IMR-90 (cell line): ENCODE data around the gene AQP9. TPM values are rescaled to one million over a fixed set of nuclear protein-coding genes. Genes with fewer than 3 reads are reported as not detected.

Source experiments
- ATAC-seq: fragments of 200-7000 bp; cut with Tn5 transposase; 2 replicates; pipeline ENCODE4 v1.9.1; 2020; ENCODE audit warnings: low read depth, mild to moderate bottlenecking, moderate library complexity
- BruUV-seq: library from RNA; stranded (reverse); fragments of 400-500 nt; replicated peaks from 2 replicates; lab custom pipeline; 2021; lab: Mats Ljungman, UMichigan
- CTCF ChIA-PET: fragments of 300-600 bp; formaldehyde crosslinking; extraction: SDS; loops from one replicate; lab custom pipeline; 2021; ENCODE audit warnings: antibody characterized with exemption; lab: Yijun Ruan, JAX
- POLR2A ChIA-PET: fragments of 300-600 bp; sonication (Branson Sonifier 250); formaldehyde crosslinking; loops from one replicate; lab custom pipeline; 2022; ENCODE audit warnings: antibody characterized with exemption; ENCODE audit not compliant: unreplicated experiment; lab: Charles Lee
- DNase-seq: peaks from one replicate; pipeline ENCODE4 v3.0.0; 2013
- H2AFZ ChIP-seq: replicated peaks from 2 replicates; pipeline ENCODE3; 2013; ENCODE audit warnings: low read length, mild to moderate bottlenecking; ENCODE audit not compliant: poor library complexity
- H2AK5ac ChIP-seq: 2 replicates; pipeline ENCODE4 v1.6.1; 2013; ENCODE audit warnings: low read depth, low read length, inconsistent platforms
- H2AK9ac ChIP-seq: replicated peaks from 2 replicates; pipeline ENCODE3; 2013; ENCODE audit warnings: mild to moderate bottlenecking, low read depth, low read length, moderate library complexity; ENCODE audit not compliant: poor library complexity
- H2BK120ac ChIP-seq: 2 replicates; pipeline ENCODE4 v1.6.1; 2013; ENCODE audit warnings: low read depth, low read length, inconsistent platforms
- H2BK15ac ChIP-seq: 3 replicates; pipeline ENCODE4 v1.6.1; 2013; ENCODE audit warnings: low read depth, low read length, inconsistent platforms
- H2BK20ac ChIP-seq: 2 replicates; pipeline ENCODE4 v1.6.1; 2013; ENCODE audit warnings: low read depth, mild to moderate bottlenecking, inconsistent platforms, low read length, moderate library complexity
- H2BK5ac ChIP-seq: 2 replicates; pipeline ENCODE4 v1.6.1; 2013; ENCODE audit warnings: mild to moderate bottlenecking, low read depth, low read length, inconsistent platforms; ENCODE audit not compliant: poor library complexity, severe bottlenecking
- H3K14ac ChIP-seq: replicated peaks from 2 replicates; pipeline ENCODE4 v1.6.1; 2013; ENCODE audit warnings: low read depth, low read length, inconsistent platforms
- H3K18ac ChIP-seq: 2 replicates; pipeline ENCODE4 v1.6.1; 2013; ENCODE audit warnings: low read depth, low read length, control low read depth
- H3K23ac ChIP-seq: 2 replicates; pipeline ENCODE4 v1.6.1; 2013; ENCODE audit warnings: low read depth, low read length, inconsistent platforms
- H3K27ac ChIP-seq: 2 replicates; pipeline ENCODE4 v1.5.1; 2013; ENCODE audit warnings: mild to moderate bottlenecking, control low read depth, low read length; ENCODE audit not compliant: insufficient read depth
- H3K27me3 ChIP-seq: 2 replicates; pipeline ENCODE4 v1.6.1; 2013; ENCODE audit warnings: low read length; ENCODE audit not compliant: control insufficient read depth, insufficient read depth
- H3K36me3 ChIP-seq: 2 replicates; pipeline ENCODE4 v1.6.1; 2013; ENCODE audit warnings: low read length, mixed read lengths; ENCODE audit not compliant: control insufficient read depth, insufficient read depth
- H3K4ac ChIP-seq: 2 replicates; pipeline ENCODE4 v1.6.1; 2013; ENCODE audit warnings: low read depth, low read length, inconsistent platforms
- H3K4me1 ChIP-seq: 2 replicates; pipeline ENCODE4 v1.6.1; 2013; ENCODE audit warnings: low read length, mixed read lengths; ENCODE audit not compliant: control insufficient read depth, insufficient read depth
- H3K4me2 ChIP-seq: 2 replicates; pipeline ENCODE4 v1.6.1; 2013; ENCODE audit warnings: low read depth, mild to moderate bottlenecking, control low read depth, low read length, moderate library complexity
- H3K4me3 ChIP-seq: 2 replicates; pipeline ENCODE4 v1.5.1; 2013; ENCODE audit warnings: low read depth, mild to moderate bottlenecking, control low read depth, low read length, moderate library complexity; ENCODE audit not compliant: insufficient read depth
- H3K56ac ChIP-seq: 2 replicates; pipeline ENCODE4 v1.6.1; 2013; ENCODE audit warnings: low read length, inconsistent platforms; ENCODE audit not compliant: insufficient read depth; ENCODE audit errors: extremely low read depth
- H3K79me1 ChIP-seq, 2 experiments: 2 replicates each; pipeline ENCODE4 v1.6.1; 2013; ENCODE audit warnings: low read length in 2 of 2, inconsistent platforms in 1 of 2, low read depth in 1 of 2
- H3K9ac ChIP-seq: 2 replicates; pipeline ENCODE4 v1.6.1; 2013; ENCODE audit warnings: low read depth, low read length, control low read depth
- H3K9me1 ChIP-seq: 2 replicates; pipeline ENCODE4 v1.6.1; 2013; ENCODE audit warnings: low read length, inconsistent platforms; ENCODE audit not compliant: insufficient read depth
- H3K9me3 ChIP-seq: 2 replicates; pipeline ENCODE4 v1.6.1; 2013; ENCODE audit warnings: low read length; ENCODE audit not compliant: control insufficient read depth, insufficient read depth
- H4K20me1 ChIP-seq: 2 replicates; pipeline ENCODE4 v1.6.1; 2013; ENCODE audit warnings: low read length, inconsistent platforms; ENCODE audit not compliant: insufficient read depth
- H4K5ac ChIP-seq: 2 replicates; pipeline ENCODE4 v1.6.1; 2013; ENCODE audit warnings: mild to moderate bottlenecking, low read depth, low read length, control low read depth
- H4K8ac ChIP-seq, 2 experiments: 2 replicates each; pipeline ENCODE4 v1.6.1; 2013; ENCODE audit warnings: low read depth in 2 of 2, low read length in 2 of 2, control low read depth in 1 of 2, inconsistent platforms in 1 of 2
- H4K91ac ChIP-seq: 2 replicates; pipeline ENCODE4 v1.6.1; 2013; ENCODE audit warnings: low read depth, low read length, inconsistent platforms; ENCODE audit not compliant: insufficient read depth
- MAFK ChIP-seq: IDR thresholded peaks from 2 replicates; pipeline ENCODE4 v1.6.1; 2012; ENCODE audit warnings: low read depth, low read length, improper control_type of control experiment
- NFE2L2 ChIP-seq: fragments of 150-350 bp; IDR thresholded peaks from 2 replicates; pipeline ENCODE4 v1.6.1; 2016; ENCODE audit warnings: low read depth, mild to moderate bottlenecking, low read length
- WGBS, 2 experiments: methylation state at CpG; one replicate each; pipeline versions ENCODE4 v1.1.5 to v1.1.7; 2013; ENCODE audit warnings: missing lambda C conversion rate in 2 of 2; ENCODE audit not compliant: insufficient read length in 1 of 2; ENCODE audit errors: extremely low coverage in 2 of 2; 5-methylcytosine and 5-hydroxymethylcytosine counted together
- dilution Hi-C: fragments of 300-500 bp; cut with HindIII; formaldehyde crosslinking; loops from one replicate; pipeline ENCODE4 v1.14.3; 2018; ENCODE audit warnings: low sequenced_read_pairs; ENCODE audit not compliant: unreplicated experiment
- in situ Hi-C: fragments of 300-500 bp; cut with MboI; formaldehyde crosslinking; loops from 3 replicates; pipeline ENCODE4 v1.14.3; 2019; ENCODE audit warnings: low sequenced_read_pairs, inconsistent platforms, mixed read lengths
- intact Hi-C: fragments of 100-400 bp; cut with micrococcal nuclease; formaldehyde crosslinking; loops from 2 replicates; pipeline ENCODE4 v1.10.0; 2022
- polyA plus RNA-seq, 3 experiments: library from polyadenylated mRNA; depleted of rRNA; stranded (reverse); fragments of >200 nt; gene quantifications; 2 replicates each; pipeline ENCODE4 v1.2.3, GENCODE V29; 2012; ENCODE audit warnings: low replicate concordance in 1 of 3
- total RNA-seq: library from RNA; depleted of rRNA; stranded (reverse); fragments of >200 nt; gene quantifications from 2 replicates; pipeline ENCODE4 v1.2.3, GENCODE V29; 2012

AQP9 gene
- total and polyA plus RNA-seq, 2 of the 4 experiments (the other 2 are of a cell fraction) = not detected

- peak; percentile 49 for TF ChIP-seq MAFK
- TF ChIP-seq NFE2L2 = no peak
- Histone ChIP-seq H3K23ac (no peak overlapping the region), H3K27ac (no peak overlapping the region), H2AK9ac (no peak overlapping the region), H2AFZ (no peak overlapping the region), H3K4me2 (no peak overlapping the region), H4K8ac (no peak overlapping the region), H3K9me1 (no peaks in the 10 kb centered on the region), H2AK5ac (no peak overlapping the region), H4K20me1 (no peaks in the 10 kb centered on the region), H2BK15ac (no peak overlapping the region), H3K9me3 (no peaks in the 10 kb centered on the region), H3K18ac (no peak overlapping the region), H3K4ac (no peak overlapping the region), H2BK20ac (no peak overlapping the region), H3K56ac (no peak overlapping the region), H3K14ac (no peak overlapping the region), H2BK5ac (no peak overlapping the region), H3K4me1 (no peaks in the 10 kb centered on the region), H3K27me3 (peaks cover 3% of the 10 kb centered on the region; the same call in 1 of the 2 replicates), H2BK120ac (no peak overlapping the region), H3K9ac (no peak overlapping the region), H3K36me3 (no peaks in the 10 kb centered on the region), H4K91ac (no peak overlapping the region), H3K4me3 (no peak overlapping the region), H4K5ac (no peak overlapping the region), H3K79me1 (no peaks in the 10 kb centered on the region)
- ChIA-PET POLR2A (no interaction called here), CTCF (interaction anchor here (0.6 kb wide), 1 partner anchor 462 kb away, joined by 4 read pairs; no protein-coding TSS in a partner anchor)
- no TSS peak for BruUV-seq
- in situ Hi-C loops (loop anchor here (10.0 kb wide), 1 partner anchor 311 kb away; no protein-coding TSS in a partner anchor), intact Hi-C loops (no loop called here), dilution Hi-C loops (no loop called here)
- no peak for DNase-seq
- 71% methylated on average over 1 of the region's 4 CpGs; no CpG with 5 or more reads in 1 of the 2 experiments for WGBS, 2 experiments
- no peak for ATAC-seq
These were observed 37.8 kb downstream of the AQP9 start for GRCh38 chr15:58175955-58176354.
